Astrocyte of the spinal cord (primary cell): ENCODE results near the gene C19orf25.

Source experiments
- DNase-seq: peaks from one replicate; pipeline ENCODE4 v3.0.0; 2011; ENCODE audit warnings: low read depth, low spot score
- H3K4me3 ChIP-seq: 2 replicates; pipeline ENCODE4 v1.5.1; 2011; ENCODE audit warnings: low read depth, mild to moderate bottlenecking, low read length, moderate library complexity
- CTCF ChIP-seq: IDR thresholded peaks from 2 replicates; pipeline ENCODE4 v1.5.1; 2012; ENCODE audit warnings: low read depth, mild to moderate bottlenecking, low read length, inconsistent platforms
- in situ Hi-C: cut with HindIII; loops from 2 replicates; pipeline ENCODE4 v1.10.0; 2017; ENCODE audit warnings: low sequenced_read_pairs

Gene C19orf25

GRCh38 chr19:1428738-1429391 lies 50.1 kb downstream of the C19orf25 start:
- no peak for DNase-seq
- in situ Hi-C loops, result no loop called here
- no peak for TF ChIP-seq CTCF
- H3K4me3 ChIP-seq, result no peak overlapping the region

- TF ChIP-seq CTCF, result no peak
- in situ Hi-C loops, result no loop called here
- no peak for DNase-seq
- no peak overlapping the region for H3K4me3 ChIP-seq
Measured at GRCh38 chr19:1427221-1427920, 51.6 kb downstream of the C19orf25 start.

- in situ Hi-C loops, result no loop called here
- no peak for TF ChIP-seq CTCF
- no peak overlapping the region for H3K4me3 ChIP-seq
- no peak for DNase-seq
Measured at GRCh38 chr19:1426736-1427135, 52.3 kb downstream of the C19orf25 start.

GRCh38 chr19:1425902-1426301 lies 53.1 kb downstream of the C19orf25 start:
- TF ChIP-seq CTCF, result no peak
- H3K4me3 ChIP-seq, result no peak overlapping the region
- DNase-seq, result no peak
- in situ Hi-C loops, result no loop called here

GRCh38 chr19:1425102-1425837 lies 53.7 kb downstream of the C19orf25 start:
- no peak overlapping the region for H3K4me3 ChIP-seq
- DNase-seq, result peak; percentile 33
- TF ChIP-seq CTCF, result no peak
- in situ Hi-C loops, result no loop called here

- in situ Hi-C loops, result no loop called here
- no peak overlapping the region for H3K4me3 ChIP-seq
- TF ChIP-seq CTCF, result no peak
- DNase-seq, result no peak
Measured at GRCh38 chr19:1424192-1424955, 54.6 kb downstream of the C19orf25 start.
